Muscle of leg (tissue), 11 donors: ENCODE results near the gene USP47. TPM values are rescaled to one million over a fixed set of nuclear protein-coding genes. Genes with fewer than 3 reads are reported as not detected.
"Not testable (repeated sequence)": the region's sequence is repeated elsewhere in the genome, so short reads cannot be mapped to it uniquely, and the experiment has no call there.

Experiments
- DNase-seq: peaks from one replicate; pipeline ENCODE4 v3.0.0; 2013
- H3K27ac ChIP-seq: one replicate; pipeline ENCODE4 v1.5.1; 2013; ENCODE audit warnings: mild to moderate bottlenecking, low read length, control low read depth
- H3K27me3 ChIP-seq: one replicate; pipeline ENCODE4 v1.6.1; 2013; ENCODE audit warnings: low read length; ENCODE audit not compliant: control insufficient read depth, insufficient read depth
- H3K36me3 ChIP-seq: one replicate; pipeline ENCODE4 v1.6.1; 2013; ENCODE audit warnings: low read length; ENCODE audit not compliant: control insufficient read depth, insufficient read depth
- H3K4me1 ChIP-seq: one replicate; pipeline ENCODE4 v1.6.1; 2013; ENCODE audit warnings: low read length; ENCODE audit not compliant: control insufficient read depth, insufficient read depth
- H3K4me3 ChIP-seq: one replicate; pipeline ENCODE4 v1.5.1; 2013; ENCODE audit warnings: low read length, control low read depth
- H3K9me3 ChIP-seq: replicated peaks from 2 replicates; pipeline ENCODE4 v1.6.1; 2013; ENCODE audit warnings: low read depth, low read length; ENCODE audit not compliant: control insufficient read depth
- WGBS: methylation state at CpG from one replicate; pipeline ENCODE4 v1.1.5; 2013; ENCODE audit warnings: missing lambda C conversion rate; ENCODE audit not compliant: insufficient coverage; 5-methylcytosine and 5-hydroxymethylcytosine counted together
- polyA plus RNA-seq, 8 donors: library from polyadenylated mRNA; unstranded; fragments of 120-200 nt; gene quantifications; one replicate each; pipeline versions ENCODE4 v1.2.1 to v1.2.3, GENCODE V29; 2013; ENCODE audit warnings: inconsistent platforms in 1 of 8, low replicate concordance in 1 of 8; ENCODE audit not compliant: insufficient read length in 8 of 8, insufficient read depth in 1 of 8
- total RNA-seq: library from RNA; stranded (reverse); fragments of 120-200 nt; gene quantifications from one replicate; pipeline ENCODE4 v1.2.4, GENCODE V29; 2013

The USP47 gene
- total and polyA plus RNA-seq, 9 donors = 50.1 to 74.4 (median 67.7) TPM

GRCh38 chr11:11821899-11822298, 19.9 kb upstream of the USP47 start:
- DNase-seq = no peak
- no CpG with 5 or more reads among the region's 3 CpGs for WGBS
- Histone ChIP-seq H3K4me3 (no peak overlapping the region), H3K36me3 (no peaks in the 10 kb centered on the region), H3K27ac (no peak overlapping the region), H3K27me3 (no peaks in the 10 kb centered on the region), H3K9me3 (no peaks in the 10 kb centered on the region), H3K4me1 (no peaks in the 10 kb centered on the region)

DNA sequence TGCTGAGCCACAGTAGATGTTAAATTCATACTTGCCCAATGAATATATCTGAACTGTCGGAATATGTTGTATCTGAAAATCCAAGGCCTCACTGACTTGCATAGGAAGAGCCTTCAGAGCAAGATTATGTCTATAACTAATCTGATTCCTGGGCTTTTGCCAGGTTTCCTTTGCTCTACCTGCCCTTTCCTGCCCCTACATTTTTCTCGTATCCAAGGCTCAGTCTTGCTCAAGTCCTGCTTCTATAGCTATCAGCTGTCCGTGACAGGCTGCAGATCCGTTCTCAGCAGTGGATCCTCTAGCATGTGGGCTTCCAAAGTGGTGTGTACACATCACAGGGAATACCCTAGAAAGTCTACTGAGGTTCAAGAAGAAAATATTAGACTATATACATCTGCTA, 18.8 kb upstream of the USP47 start:
- Histone ChIP-seq H3K4me3 (no peak overlapping the region), H3K27me3 (no peaks in the 10 kb centered on the region), H3K4me1 (no peaks in the 10 kb centered on the region), H3K36me3 (no peaks in the 10 kb centered on the region), H3K27ac (no peak overlapping the region), H3K9me3 (no peaks in the 10 kb centered on the region)
- WGBS = 76% methylated on average over 3 of the region's 4 CpGs
- DNase-seq = no peak

GRCh38 chr11:11826260-11826659, 15.5 kb upstream of the USP47 start:
- no CpG with 5 or more reads among the region's 1 CpG for WGBS
- no peaks in the 10 kb centered on the region for H3K4me1 ChIP-seq
- DNase-seq = no peak
- no peaks in the 10 kb centered on the region for H3K36me3 ChIP-seq
- no peaks in the 10 kb centered on the region for H3K27me3 ChIP-seq
- no peak overlapping the region for H3K27ac ChIP-seq
- H3K4me3 ChIP-seq = no peak overlapping the region
- no peaks in the 10 kb centered on the region for H3K9me3 ChIP-seq

GRCh38 chr11:11827272-11827671, 14.5 kb upstream of the USP47 start:
- Histone ChIP-seq H3K4me1 (no peaks in the 10 kb centered on the region), H3K9me3 (no peaks in the 10 kb centered on the region), H3K4me3 (no peak overlapping the region), H3K36me3 (no peaks in the 10 kb centered on the region), H3K27me3 (no peaks in the 10 kb centered on the region), H3K27ac (no peak overlapping the region)
- DNase-seq = no peak
- WGBS = no CpG with 5 or more reads among the region's 7 CpGs

DNA sequence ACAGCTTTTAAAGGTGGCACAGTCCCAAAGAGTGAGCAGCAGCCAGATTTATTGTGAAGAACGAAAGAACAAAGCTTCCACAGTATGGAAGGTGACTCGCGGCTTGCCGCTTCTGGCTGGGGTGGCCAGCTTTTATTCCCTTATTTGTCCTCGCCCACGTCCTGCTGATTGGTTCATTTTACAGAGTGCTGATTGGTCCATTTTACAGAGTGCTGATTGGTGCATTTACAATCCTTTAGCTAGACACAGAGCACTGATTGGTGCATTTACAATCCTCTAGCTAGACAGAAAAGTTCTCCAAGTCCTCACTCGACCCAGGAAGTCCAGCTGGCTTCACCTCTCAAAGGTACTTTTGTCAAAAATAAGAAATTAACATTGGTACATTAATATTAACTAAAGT, 10.4 kb upstream of the USP47 start:
- not testable (repeated sequence) for H3K27ac ChIP-seq, H3K36me3 ChIP-seq, H3K9me3 ChIP-seq, H3K27me3 ChIP-seq, DNase-seq, H3K4me3 ChIP-seq, H3K4me1 ChIP-seq
- 93% methylated on average over 3 of the region's 7 CpGs for WGBS

- WGBS = no CpG with 5 or more reads among the region's 2 CpGs
- no peaks in the 10 kb centered on the region for H3K4me1 ChIP-seq
- H3K27ac ChIP-seq = no peak overlapping the region
- no peaks in the 10 kb centered on the region for H3K9me3 ChIP-seq
- no peak overlapping the region for H3K4me3 ChIP-seq
- no peaks in the 10 kb centered on the region for H3K27me3 ChIP-seq
- H3K36me3 ChIP-seq = no peaks in the 10 kb centered on the region
- DNase-seq = no peak
Observed at GRCh38 chr11:11836676-11837231, 5.0 kb upstream of the USP47 start.

GRCh38 chr11:11839718-11840117, 2.1 kb upstream of the USP47 start:
- no peaks in the 10 kb centered on the region for H3K36me3 ChIP-seq
- no peak for DNase-seq
- H3K4me3 ChIP-seq = no peak overlapping the region
- no peaks in the 10 kb centered on the region for H3K4me1 ChIP-seq
- no peak overlapping the region for H3K27ac ChIP-seq
- no peaks in the 10 kb centered on the region for H3K27me3 ChIP-seq
- no peaks in the 10 kb centered on the region for H3K9me3 ChIP-seq

GRCh38 chr11:11841116-11841722, 553 bp upstream of the USP47 start:
- Histone ChIP-seq H3K4me3 (peak overlapping the region; percentile 81), H3K27ac (peak overlapping the region; percentile 99), H3K4me1 (no peaks in the 10 kb centered on the region), H3K9me3 (no peaks in the 10 kb centered on the region), H3K36me3 (no peaks in the 10 kb centered on the region), H3K27me3 (no peaks in the 10 kb centered on the region)
- WGBS = 3% methylated on average over 20 of the region's 21 CpGs
- peak; percentile 81 for DNase-seq

GRCh38 chr11:11842421-11843008, 743 bp downstream of the USP47 start:
- no peaks in the 10 kb centered on the region for H3K9me3 ChIP-seq
- H3K27me3 ChIP-seq = no peaks in the 10 kb centered on the region
- no peaks in the 10 kb centered on the region for H3K36me3 ChIP-seq
- H3K4me1 ChIP-seq = no peaks in the 10 kb centered on the region
- peak; percentile 90 for DNase-seq
- H3K27ac ChIP-seq = peak overlapping the region; percentile 99
- 3% methylated on average over 13 of the region's 18 CpGs for WGBS
- H3K4me3 ChIP-seq = peak overlapping the region; percentile 81

DNA sequence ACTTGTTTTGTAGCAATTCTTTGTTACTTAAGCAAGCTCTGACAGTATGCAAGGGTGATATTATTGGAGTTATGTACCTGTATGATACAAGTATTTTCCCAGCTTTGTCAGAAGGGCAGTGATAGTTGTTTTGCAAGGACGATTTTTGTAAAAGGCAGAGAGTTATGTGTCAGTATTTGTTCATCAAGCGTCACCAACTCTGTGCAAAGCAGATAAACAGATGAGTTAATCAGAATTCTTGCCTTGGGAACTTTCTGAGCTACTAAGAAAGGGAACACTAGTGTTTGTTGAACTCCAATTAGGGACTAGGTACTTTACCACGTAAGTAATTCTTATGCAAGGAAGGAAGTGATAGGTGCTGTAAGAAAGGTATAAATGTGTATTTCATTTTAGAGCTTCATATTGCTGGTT, 1.4 kb downstream of the USP47 start:
- 0% methylated on average over 2 of the region's 3 CpGs for WGBS
- no peaks in the 10 kb centered on the region for H3K4me1 ChIP-seq
- peak; percentile 45 for DNase-seq

More for the DNA sequence above, 1.4 kb downstream of the USP47 start:
- no peaks in the 10 kb centered on the region for H3K36me3 ChIP-seq
- H3K4me3 ChIP-seq = peak overlapping the region; percentile 81
- H3K27me3 ChIP-seq = no peaks in the 10 kb centered on the region
- H3K9me3 ChIP-seq = no peaks in the 10 kb centered on the region
- H3K27ac ChIP-seq = peak overlapping the region; percentile 99
